RWPE2 (cell line): Measurements from ENCODE around the gene STRADA.
"Not testable (repeated sequence)": the region's sequence is repeated elsewhere in the genome, so short reads cannot be mapped to it uniquely, and the experiment has no call there.

Experiments used
- ATAC-seq: fragments of 200-7000 bp; cut with Tn5 transposase; 3 replicates; pipeline ENCODE4 v1.9.1; 2021; ENCODE audit warnings: low read depth
- DNase-seq: peaks from one replicate; pipeline ENCODE4 v3.0.0-alpha.2; 2020; ENCODE audit warnings: low spot score
- H3K27ac ChIP-seq: fragments of 450-650 bp; 2 replicates; pipeline ENCODE4 v1.5.1; 2017; ENCODE audit warnings: mild to moderate bottlenecking; ENCODE audit not compliant: poor library complexity, severe bottlenecking
- H3K27me3 ChIP-seq: fragments of 250-450 bp; sonication (Bioruptor Pico); 2 replicates; pipeline ENCODE4 v1.5.1; 2021; ENCODE audit warnings: mild to moderate bottlenecking, moderate library complexity; ENCODE audit not compliant: insufficient read depth, poor library complexity, severe bottlenecking
- H3K36me3 ChIP-seq: fragments of 250-450 bp; sonication (Bioruptor Pico); 2 replicates; pipeline ENCODE4 v1.5.1; 2020; ENCODE audit warnings: low read depth, mild to moderate bottlenecking, moderate library complexity
- H3K4me1 ChIP-seq: fragments of 250-450 bp; sonication (Bioruptor Pico); 2 replicates; pipeline ENCODE4 v1.5.1; 2021; ENCODE audit warnings: mild to moderate bottlenecking, moderate library complexity; ENCODE audit not compliant: insufficient read depth, poor library complexity, severe bottlenecking
- H3K4me3 ChIP-seq: fragments of 250-450 bp; sonication (Bioruptor Pico); 2 replicates; pipeline ENCODE4 v1.5.1; 2021; ENCODE audit warnings: mild to moderate bottlenecking, moderate library complexity; ENCODE audit not compliant: severe bottlenecking
- H3K9me3 ChIP-seq: fragments of 250-450 bp; sonication (Bioruptor Pico); 2 replicates; pipeline ENCODE4 v1.5.1; 2021; ENCODE audit warnings: mild to moderate bottlenecking, moderate library complexity; ENCODE audit not compliant: severe bottlenecking
- TF ChIP-seq, protein P1 (sequence below): fragments of 450-650 bp; IDR thresholded peaks from one replicate; pipeline ENCODE4 v1.5.1; 2017; ENCODE audit warnings: mild to moderate bottlenecking, moderate library complexity; ENCODE audit not compliant: poor library complexity, severe bottlenecking

STRADA gene

DNA sequence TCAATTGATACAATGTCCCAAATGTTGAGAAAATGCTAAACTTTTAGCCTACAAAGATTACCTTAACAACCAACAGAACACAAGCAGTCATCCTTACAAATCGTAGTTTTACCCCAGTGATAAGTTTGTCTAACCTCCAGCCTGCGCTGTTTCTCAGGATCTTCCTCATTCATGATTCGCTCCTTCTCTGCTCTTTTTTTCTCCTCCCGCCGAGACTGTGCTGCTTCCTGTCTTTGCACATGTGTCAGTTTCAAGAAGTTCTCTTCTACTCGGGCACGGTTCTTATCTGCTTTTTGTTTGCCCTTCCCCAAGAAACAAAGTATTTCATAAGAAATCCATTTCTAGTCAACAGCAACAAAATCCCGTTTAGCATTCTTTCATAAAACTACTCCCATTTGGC lies 10.2 kb upstream of the STRADA start:
- H3K27ac ChIP-seq = no peak overlapping the region
- no peaks in the 10 kb centered on the region for H3K27me3 ChIP-seq
- H3K9me3 ChIP-seq = no peaks in the 10 kb centered on the region
- H3K4me3 ChIP-seq = no peak overlapping the region
- TF ChIP-seq, protein P1, sequence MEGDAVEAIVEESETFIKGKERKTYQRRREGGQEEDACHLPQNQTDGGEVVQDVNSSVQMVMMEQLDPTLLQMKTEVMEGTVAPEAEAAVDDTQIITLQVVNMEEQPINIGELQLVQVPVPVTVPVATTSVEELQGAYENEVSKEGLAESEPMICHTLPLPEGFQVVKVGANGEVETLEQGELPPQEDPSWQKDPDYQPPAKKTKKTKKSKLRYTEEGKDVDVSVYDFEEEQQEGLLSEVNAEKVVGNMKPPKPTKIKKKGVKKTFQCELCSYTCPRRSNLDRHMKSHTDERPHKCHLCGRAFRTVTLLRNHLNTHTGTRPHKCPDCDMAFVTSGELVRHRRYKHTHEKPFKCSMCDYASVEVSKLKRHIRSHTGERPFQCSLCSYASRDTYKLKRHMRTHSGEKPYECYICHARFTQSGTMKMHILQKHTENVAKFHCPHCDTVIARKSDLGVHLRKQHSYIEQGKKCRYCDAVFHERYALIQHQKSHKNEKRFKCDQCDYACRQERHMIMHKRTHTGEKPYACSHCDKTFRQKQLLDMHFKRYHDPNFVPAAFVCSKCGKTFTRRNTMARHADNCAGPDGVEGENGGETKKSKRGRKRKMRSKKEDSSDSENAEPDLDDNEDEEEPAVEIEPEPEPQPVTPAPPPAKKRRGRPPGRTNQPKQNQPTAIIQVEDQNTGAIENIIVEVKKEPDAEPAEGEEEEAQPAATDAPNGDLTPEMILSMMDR = no peak
- H3K4me1 ChIP-seq = no peaks in the 10 kb centered on the region
- H3K36me3 ChIP-seq = peaks cover 95% of the 10 kb centered on the region
- ATAC-seq (no peak), DNase-seq (no peak)

DNA sequence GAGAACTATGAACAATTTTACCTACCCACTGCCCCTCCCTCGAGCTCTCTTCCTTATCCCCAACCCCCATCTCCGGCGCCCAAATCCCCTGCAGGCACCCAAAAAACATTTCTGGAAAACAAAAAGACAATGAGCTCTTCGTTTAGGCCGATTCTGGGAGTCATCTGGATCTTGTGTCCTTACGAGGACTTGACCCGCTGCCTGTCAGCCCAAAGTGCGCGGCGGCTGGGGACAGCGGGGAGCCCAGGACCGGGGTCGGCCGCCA lies 524 bp downstream of the STRADA start:
- Histone ChIP-seq H3K27ac (peak overlapping the region; percentile 84), H3K4me3 (peak overlapping the region; percentile 80), H3K4me1 (peaks cover 4% of the 10 kb centered on the region), H3K36me3 (peaks cover 6% of the 10 kb centered on the region), H3K9me3 (no peaks in the 10 kb centered on the region), H3K27me3 (no peaks in the 10 kb centered on the region)
- no peak; the same call in 2 of the 3 replicates for ATAC-seq
- TF ChIP-seq, protein P1 = no peak
- no peak for DNase-seq

DNA sequence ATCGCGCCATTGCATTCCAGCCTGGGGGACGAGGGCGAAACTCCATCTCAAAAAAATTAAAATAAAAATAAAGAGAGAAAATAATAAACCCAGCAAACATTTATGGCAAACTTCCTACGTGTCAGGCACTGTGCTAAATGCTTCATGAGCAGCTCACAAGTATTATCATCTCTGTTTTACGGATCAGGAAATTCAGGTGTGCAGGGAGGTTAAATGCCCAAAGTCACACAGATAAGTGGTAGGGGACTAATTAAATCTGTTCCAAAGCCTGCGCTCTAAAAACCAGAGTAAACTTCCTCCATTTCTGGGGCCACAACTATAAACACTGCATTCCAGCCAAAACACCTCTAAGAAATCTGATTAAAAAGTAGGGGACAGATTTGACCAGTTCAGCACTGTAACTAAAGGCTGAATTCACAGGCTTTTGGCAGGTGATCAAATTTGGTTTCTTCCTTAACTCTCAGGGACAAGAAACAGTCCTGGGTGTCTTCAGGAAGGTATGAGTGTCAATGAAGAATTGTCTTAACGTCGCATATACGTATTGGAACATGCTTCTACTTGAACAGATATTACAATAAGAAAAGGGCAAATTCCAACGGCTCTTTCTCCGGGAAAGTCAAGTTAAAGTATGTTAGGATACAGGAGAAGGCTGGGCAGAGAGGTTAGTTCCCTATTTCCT lies 996 bp downstream of the STRADA start:
- Histone ChIP-seq H3K27ac (peak overlapping the region; percentile 84), H3K4me1 (peaks cover 4% of the 10 kb centered on the region), H3K27me3 (no peaks in the 10 kb centered on the region), H3K9me3 (no peaks in the 10 kb centered on the region), H3K36me3 (peaks cover under 1% of the 10 kb centered on the region; the same call in 1 of the 2 replicates), H3K4me3 (peak overlapping the region; percentile 80)
- TF ChIP-seq, protein P1 = no peak
- DNase-seq (no peak), ATAC-seq (peak; percentile 8)

DNA sequence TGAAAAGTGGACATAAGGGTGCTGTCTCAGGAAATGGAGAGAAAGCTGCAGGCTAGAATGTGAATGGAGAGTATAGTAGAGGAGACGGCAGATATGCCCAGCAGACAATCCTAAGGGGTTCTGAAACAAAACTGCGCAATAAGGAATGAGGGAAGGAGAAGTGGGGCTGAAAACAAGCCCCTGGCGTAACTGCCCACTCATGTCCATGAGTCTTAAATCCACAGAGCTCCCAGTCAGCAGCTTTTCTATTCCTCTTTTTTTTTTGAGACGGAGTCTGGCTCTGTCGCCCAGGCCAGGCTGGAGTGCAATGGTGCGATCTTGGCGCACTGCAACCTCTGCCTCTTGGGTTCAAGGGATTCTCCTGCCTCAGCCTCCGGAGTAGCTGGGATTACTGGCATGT lies 5.9 kb downstream of the STRADA start:
- Histone ChIP-seq H3K4me1 (peaks cover 4% of the 10 kb centered on the region), H3K9me3 (no peaks in the 10 kb centered on the region), H3K27ac (no peak overlapping the region), H3K27me3 (no peaks in the 10 kb centered on the region), H3K36me3 (no peaks in the 10 kb centered on the region), H3K4me3 (no peak overlapping the region)
- ATAC-seq = no peak
- no peak for DNase-seq
- TF ChIP-seq, protein P1 = no peak

DNA sequence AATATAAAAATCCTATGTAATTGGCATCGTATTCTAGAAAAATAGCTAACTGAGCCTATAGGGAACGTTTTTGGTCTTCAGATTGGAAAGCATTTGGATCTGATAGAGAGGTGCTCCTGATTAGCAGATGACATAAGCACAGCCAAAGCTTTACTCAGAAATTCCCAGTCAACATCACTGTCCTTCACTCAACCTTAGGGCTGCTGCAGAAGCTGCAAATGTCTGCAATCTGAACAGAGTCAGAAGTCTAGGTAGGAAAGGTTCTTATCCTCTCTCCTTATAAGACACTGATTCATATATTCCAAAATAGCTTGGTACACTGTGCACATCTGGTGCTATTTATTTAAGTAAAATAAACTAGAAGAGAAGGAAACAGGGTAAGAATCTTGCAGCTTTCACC lies 19.2 kb downstream of the STRADA start:
- Histone ChIP-seq H3K27me3 (no peaks in the 10 kb centered on the region), H3K36me3 (peaks cover 38% of the 10 kb centered on the region), H3K4me3 (no peak overlapping the region), H3K9me3 (no peaks in the 10 kb centered on the region), H3K27ac (no peak overlapping the region), H3K4me1 (no peaks in the 10 kb centered on the region)
- TF ChIP-seq, protein P1 = no peak
- ATAC-seq (no peak), DNase-seq (no peak)

DNA sequence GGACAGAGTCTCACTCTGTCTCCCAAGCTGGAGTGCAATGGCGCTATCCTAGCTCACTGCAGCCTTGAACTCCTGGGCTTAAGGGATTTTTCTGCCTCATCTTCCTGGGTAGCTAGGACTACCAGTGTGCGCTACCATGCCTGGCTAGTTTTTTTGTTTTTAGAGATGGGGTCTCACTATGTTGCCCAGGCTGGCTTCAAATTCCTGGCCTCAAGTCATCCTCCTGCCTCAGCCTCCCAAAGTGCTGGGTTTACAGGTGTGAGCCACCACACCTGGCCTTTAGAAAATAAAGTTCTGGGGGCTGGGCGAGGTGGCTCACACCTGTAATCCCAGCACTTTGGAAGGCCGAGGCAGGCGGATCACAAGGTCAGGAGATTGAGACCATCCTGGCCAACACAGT lies 21.4 kb downstream of the STRADA start:
- H3K4me1 ChIP-seq, ATAC-seq, DNase-seq, H3K27ac ChIP-seq, H3K27me3 ChIP-seq, H3K4me3 ChIP-seq, H3K9me3 ChIP-seq: not testable (repeated sequence)
- H3K36me3 ChIP-seq = peaks cover 35% of the 10 kb centered on the region
